PC-3 (cell line): ENCODE data around the gene ATP6V1G2. TPM values are rescaled to one million over a fixed set of nuclear protein-coding genes. Genes with fewer than 3 reads are reported as not detected.

Experiments
- ATAC-seq: fragments of 200-7000 bp; cut with Tn5 transposase; 2 replicates; pipeline ENCODE4 v1.9.1; 2020; ENCODE audit warnings: mild to moderate bottlenecking, moderate library complexity
- BruUV-seq: library from RNA; stranded (reverse); fragments of 400-500 nt; replicated peaks from 2 replicates; lab custom pipeline; 2021; lab: Mats Ljungman, UMichigan
- CTCF ChIA-PET: fragments of 300-600 bp; sonication (Branson Sonifier 250); formaldehyde crosslinking; loops from one replicate; lab custom pipeline; 2022; ENCODE audit warnings: antibody characterized with exemption; lab: Charles Lee
- POLR2A ChIA-PET: fragments of 300-600 bp; sonication (Branson Sonifier 250); formaldehyde crosslinking; loops from one replicate; lab custom pipeline; 2022; ENCODE audit warnings: antibody characterized with exemption; ENCODE audit not compliant: unreplicated experiment; lab: Charles Lee
- DNase-seq: peaks from one replicate; pipeline ENCODE4 v3.0.0-alpha.2; 2015
- H2AFZ ChIP-seq: fragments of 300-600 bp; sonication (generic); 2 replicates; pipeline ENCODE4 v1.6.0; 2016; ENCODE audit warnings: antibody characterized with exemption, low read length
- H3F3A ChIP-seq: fragments of 300-600 bp; sonication (generic); one replicate; pipeline ENCODE4 v1.6.0; 2017; ENCODE audit warnings: antibody characterized with exemption, low read length, control low read depth, mild to moderate bottlenecking; ENCODE audit not compliant: unreplicated experiment
- H3K27ac ChIP-seq: fragments of 300-600 bp; sonication (generic); 2 replicates; pipeline ENCODE4 v1.5.1; 2016; ENCODE audit warnings: mild to moderate bottlenecking, low read length
- H3K27me3 ChIP-seq: fragments of 300-600 bp; sonication (generic); 2 replicates; pipeline ENCODE4 v1.6.1; 2016; ENCODE audit warnings: low read length, mixed read lengths
- H3K36me3 ChIP-seq: fragments of 300-600 bp; sonication (generic); 2 replicates; pipeline ENCODE4 v1.6.1; 2016; ENCODE audit warnings: low read depth, mixed run types, low read length, mixed read lengths
- H3K4me1 ChIP-seq: fragments of 300-600 bp; sonication (generic); 2 replicates; pipeline ENCODE4 v1.5.1; 2016; ENCODE audit warnings: low read length; ENCODE audit not compliant: insufficient read depth
- H3K4me2 ChIP-seq: fragments of 300-600 bp; sonication (generic); 2 replicates; pipeline ENCODE4 v1.6.0; 2016; ENCODE audit warnings: low read length
- H3K4me3 ChIP-seq: fragments of 300-600 bp; sonication (generic); 2 replicates; pipeline ENCODE4 v1.5.1; 2016; ENCODE audit warnings: mild to moderate bottlenecking, low read length, mixed read lengths
- H3K79me2 ChIP-seq: fragments of 300-600 bp; sonication (generic); 2 replicates; pipeline ENCODE4 v1.6.1; 2017; ENCODE audit warnings: low read length, mixed read lengths
- H3K9ac ChIP-seq: fragments of 300-600 bp; sonication (generic); 2 replicates; pipeline ENCODE4 v1.6.0; 2016; ENCODE audit warnings: mild to moderate bottlenecking, low read length
- H3K9me2 ChIP-seq: fragments of 300-600 bp; sonication (generic); replicated peaks from 2 replicates; pipeline ENCODE4 v1.6.1; 2016; ENCODE audit warnings: mixed run types, low read length, mixed read lengths
- H3K9me3 ChIP-seq: fragments of 300-600 bp; sonication (generic); 2 replicates; pipeline ENCODE4 v1.6.1; 2016; ENCODE audit warnings: low read length, mixed read lengths
- H4K20me1 ChIP-seq: fragments of 300-600 bp; sonication (generic); 2 replicates; pipeline ENCODE4 v1.6.1; 2016; ENCODE audit warnings: low read length, mixed read lengths
- CTCF ChIP-seq: fragments of 300-600 bp; sonication (generic); conservative IDR thresholded peaks from 2 replicates; pipeline ENCODE4 v1.5.1; 2017; ENCODE audit warnings: antibody characterized with exemption, low read depth, mild to moderate bottlenecking, low read length
- EZH2 ChIP-seq: fragments of 300-600 bp; sonication (generic); IDR thresholded peaks from one replicate; pipeline ENCODE4 v1.6.1; 2017; ENCODE audit warnings: antibody characterized with exemption, mild to moderate bottlenecking, low read length; ENCODE audit not compliant: unreplicated experiment
- EZH2phosphoT487 ChIP-seq: fragments of 300-600 bp; sonication (generic); IDR thresholded peaks from 2 replicates; pipeline ENCODE4 v1.6.1; 2018; ENCODE audit warnings: mild to moderate bottlenecking, antibody characterized with exemption, low read length, borderline replicate concordance
- intact Hi-C: fragments of 100-400 bp; cut with micrococcal nuclease; formaldehyde crosslinking; loops from 2 replicates; pipeline ENCODE4 v1.9.0; 2023
- total RNA-seq: library from RNA; depleted of rRNA; stranded (reverse); fragments of >200 nt; gene quantifications from 2 replicates; pipeline ENCODE4 v1.2.3, GENCODE V29; 2014

ATP6V1G2 gene
- total RNA-seq, 1 experiment from 2014 or later, result 1.2 TPM

GRCh38 chr6:31525932-31526591, 20.3 kb downstream of the ATP6V1G2 start:
- Histone ChIP-seq H3K4me1 (peaks cover 8% of the 10 kb centered on the region), H3K4me2 (no peak overlapping the region), H3K9ac (no peak overlapping the region), H3K27me3 (no peaks in the 10 kb centered on the region), H3K4me3 (no peak overlapping the region), H3K27ac (peak overlapping the region; percentile 8; the same call in 1 of the 2 replicates), H4K20me1 (0 out of 2 replicates have a peak, but pooled peaks cover under 1% of the 10 kb centered on the region), H3K9me2 (no peaks in the 10 kb centered on the region), H2AFZ (no peak overlapping the region), H3F3A (no peaks in the 10 kb centered on the region), H3K79me2 (no peaks in the 10 kb centered on the region), H3K36me3 (peaks cover 12% of the 10 kb centered on the region), H3K9me3 (no peaks in the 10 kb centered on the region)
- peak; percentile 56 for ATAC-seq
- TF ChIP-seq CTCF (no peak), EZH2phosphoT487 (no peak), EZH2 (no peak)
- intact Hi-C loops, result no loop called here
- BruUV-seq, result no TSS peak
- peak; percentile 45 for DNase-seq
- ChIA-PET POLR2A (no interaction called here), CTCF (interaction anchor here (0.5 kb wide), 1 partner anchor 467 kb away, joined by 4 read pairs; no protein-coding TSS in a partner anchor)

GRCh38 chr6:31525553-31525931, 20.9 kb downstream of the ATP6V1G2 start:
- H4K20me1 ChIP-seq, result no peaks in the 10 kb centered on the region
- H3K27ac ChIP-seq, result 0 out of 2 replicates have a peak overlapping the region, but pooled peaks have one; percentile 8
- no TSS peak for BruUV-seq
- H3K9me3 ChIP-seq, result no peaks in the 10 kb centered on the region
- no peak overlapping the region for H3K4me3 ChIP-seq
- no peaks in the 10 kb centered on the region for H3F3A ChIP-seq
- H3K9ac ChIP-seq, result no peak overlapping the region
- no peaks in the 10 kb centered on the region for H3K9me2 ChIP-seq
- ATAC-seq (no peak), DNase-seq (no peak)
- H3K4me2 ChIP-seq, result no peak overlapping the region
- H3K36me3 ChIP-seq, result peaks cover 7% of the 10 kb centered on the region; the same call in 1 of the 2 replicates
- H3K4me1 ChIP-seq, result peaks cover 8% of the 10 kb centered on the region
- POLR2A ChIA-PET, result no interaction called here
- TF ChIP-seq EZH2, result no peak
- TF ChIP-seq EZH2phosphoT487, result no peak
- TF ChIP-seq CTCF, result no peak
- H2AFZ ChIP-seq, result no peak overlapping the region
- no peaks in the 10 kb centered on the region for H3K79me2 ChIP-seq
- intact Hi-C loops, result no loop called here
- CTCF ChIA-PET, result interaction anchor here (0.5 kb wide), 1 partner anchor 467 kb away, joined by 4 read pairs; no protein-coding TSS in a partner anchor
- H3K27me3 ChIP-seq, result no peaks in the 10 kb centered on the region

- H3K4me3 ChIP-seq, result no peak overlapping the region
- H3K79me2 ChIP-seq, result no peaks in the 10 kb centered on the region
- no peaks in the 10 kb centered on the region for H3F3A ChIP-seq
- H3K4me2 ChIP-seq, result no peak overlapping the region
- H2AFZ ChIP-seq, result no peak overlapping the region
- H3K9me2 ChIP-seq, result no peaks in the 10 kb centered on the region
- BruUV-seq, result no TSS peak
- intact Hi-C loops, result no loop called here
- no peaks in the 10 kb centered on the region for H3K9me3 ChIP-seq
- no peaks in the 10 kb centered on the region for H3K27me3 ChIP-seq
- no peak overlapping the region for H3K27ac ChIP-seq
- TF ChIP-seq EZH2phosphoT487 (no peak), CTCF (no peak), EZH2 (no peak)
- peaks cover 8% of the 10 kb centered on the region for H3K4me1 ChIP-seq
- H4K20me1 ChIP-seq, result no peaks in the 10 kb centered on the region
- ATAC-seq, result no peak
- ChIA-PET POLR2A (no interaction called here), CTCF (no interaction called here)
- H3K36me3 ChIP-seq, result no peaks in the 10 kb centered on the region
- DNase-seq, result no peak
- no peak overlapping the region for H3K9ac ChIP-seq
Observed at GRCh38 chr6:31521835-31522234, 24.6 kb downstream of the ATP6V1G2 start.
